ENCODE results near the gene EHBP1. TPM values are rescaled to one million over a fixed set of nuclear protein-coding genes. Genes with fewer than 3 reads are reported as not detected.

Gene EHBP1
- total RNA-seq: 27.6 and 30.0 TPM in 2 replicates
- polyA plus RNA-seq (2012): 20.1 TPM

GRCh38 chr2:62705007-62705829 is at the start of gene EHBP1:
Gene EHBP1 (plus strand): TSS chr2:62705713. CDS start chr2:62707192, 1,479 bp downstream.
- peak; percentile 99 for DNase-seq (ENCODE audit: low read depth)

GRCh38 chr2:62657783-62658182 is 47.7 kb upstream of the EHBP1 start:
- DNase-seq (ENCODE audit: low read depth): peak; percentile 19

- DNase-seq (ENCODE audit: low read depth): no peak
Measured at GRCh38 chr2:62658891-62659290, 46.6 kb upstream of the EHBP1 start.

GRCh38 chr2:62660087-62660486 is 45.4 kb upstream of the EHBP1 start:
- DNase-seq (ENCODE audit: low read depth): no peak

GRCh38 chr2:62660582-62661262 is 44.8 kb upstream of the EHBP1 start:
- DNase-seq (ENCODE audit: low read depth): peak; percentile 62

GRCh38 chr2:62661263-62661635 is 44.3 kb upstream of the EHBP1 start:
- DNase-seq (ENCODE audit: low read depth): peak; percentile 13

GRCh38 chr2:62662131-62662530 is 43.4 kb upstream of the EHBP1 start:
- DNase-seq (ENCODE audit: low read depth): no peak

GRCh38 chr2:62662554-62662953 is 43.0 kb upstream of the EHBP1 start:
- DNase-seq (ENCODE audit: low read depth): peak; percentile 45

- DNase-seq (ENCODE audit: low read depth): peak; percentile 48
Measured at GRCh38 chr2:62663411-62663810, 42.1 kb upstream of the EHBP1 start.

GRCh38 chr2:62663920-62664795 is 41.4 kb upstream of the EHBP1 start:
- DNase-seq (ENCODE audit: low read depth): peak; percentile 44

GRCh38 chr2:62665446-62665845 is 40.1 kb upstream of the EHBP1 start:
- no peak for DNase-seq (ENCODE audit: low read depth)

- no peak for DNase-seq (ENCODE audit: low read depth)
Measured at GRCh38 chr2:62669180-62669579, 36.3 kb upstream of the EHBP1 start.

GRCh38 chr2:62672601-62673000 is 32.9 kb upstream of the EHBP1 start:
- peak; percentile 77 for DNase-seq (ENCODE audit: low read depth)

GRCh38 chr2:62675062-62675461 is 30.5 kb upstream of the EHBP1 start:
- DNase-seq (ENCODE audit: low read depth): peak; percentile 39

GRCh38 chr2:62685256-62685655 is 20.3 kb upstream of the EHBP1 start:
- DNase-seq (ENCODE audit: low read depth): no peak

- no peak for DNase-seq (ENCODE audit: low read depth)
Measured at GRCh38 chr2:62686012-62686685, 19.4 kb upstream of the EHBP1 start.

- no peak for DNase-seq (ENCODE audit: low read depth)
Measured at GRCh38 chr2:62687636-62688035, 17.9 kb upstream of the EHBP1 start.

- no peak for DNase-seq (ENCODE audit: low read depth)
Measured at GRCh38 chr2:62688771-62689170, 16.7 kb upstream of the EHBP1 start.

- no peak for DNase-seq (ENCODE audit: low read depth)
Measured at GRCh38 chr2:62691186-62691585, 14.3 kb upstream of the EHBP1 start.

- no peak for DNase-seq (ENCODE audit: low read depth)
Measured at GRCh38 chr2:62692225-62692624, 13.3 kb upstream of the EHBP1 start.

- DNase-seq (ENCODE audit: low read depth): peak; percentile 18
Measured at GRCh38 chr2:62698653-62699052, 6.9 kb upstream of the EHBP1 start.

Measured in myocyte (in vitro differentiated cells).